ENCODE measurements around the gene KIF21B.

DNA sequence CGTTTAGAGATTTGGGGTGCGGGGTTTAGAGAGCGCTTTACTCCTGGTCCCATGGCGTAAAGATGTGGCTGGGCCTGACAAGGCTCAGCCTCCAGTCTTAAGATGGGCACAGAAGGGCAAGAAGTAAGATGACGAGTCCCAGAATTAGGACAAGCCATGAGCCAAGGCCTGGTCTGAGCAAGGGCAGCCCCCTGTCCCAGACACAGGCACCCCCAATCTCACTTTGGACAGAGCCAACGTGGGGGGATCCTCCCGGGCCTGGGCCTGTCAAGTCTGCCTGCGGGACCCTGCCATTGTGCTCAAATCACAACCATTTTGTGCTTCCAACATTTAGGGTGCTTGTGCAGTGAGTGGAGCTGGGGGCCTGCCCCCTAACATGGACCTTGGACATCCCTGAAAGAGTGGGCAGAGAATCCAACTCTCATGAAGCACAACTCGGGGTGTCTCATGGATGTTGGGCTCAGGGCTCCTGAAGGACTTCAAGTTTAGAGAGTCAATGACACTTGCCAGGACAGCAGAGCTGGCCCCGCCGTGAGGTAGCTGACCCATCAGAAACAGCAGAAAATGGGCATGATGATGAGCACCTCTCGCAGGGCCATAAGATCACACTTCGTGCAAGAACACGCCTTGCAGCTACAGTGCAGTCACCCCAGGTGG, 52.6 kb downstream of the KIF21B start:
- TF ChIP-seq CTCF (IDR thresholded peaks at IDR 0.05; ENCODE audit: low read length) (no peak), EZH2 (IDR thresholded peaks at IDR 0.05; ENCODE audit: borderline replicate concordance, low read length) (no peak)

All from OCI-LY1 (cell line).